Fibroblast of lung (primary cell): ENCODE results near the gene STX8. TPM values are rescaled to one million over a fixed set of nuclear protein-coding genes. Genes with fewer than 3 reads are reported as not detected.

Experiments
- DNase-seq, 2 donors: peaks; one replicate each; pipeline versions ENCODE4 v3.0.0 to v3.0.0-alpha.2; 2010; ENCODE audit warnings: low read depth in 2 of 2
- H2AFZ ChIP-seq: 2 replicates; pipeline ENCODE4 v1.5.1; 2012; ENCODE audit warnings: low read length, control low read depth, inconsistent platforms
- H3K27ac ChIP-seq: 2 replicates; pipeline ENCODE4 v1.5.1; 2011; ENCODE audit warnings: low read length, control low read depth; ENCODE audit not compliant: insufficient read depth
- H3K27me3 ChIP-seq: 2 replicates; pipeline ENCODE4 v1.5.1; 2011; ENCODE audit warnings: mild to moderate bottlenecking, low read length; ENCODE audit not compliant: control insufficient read depth, insufficient read depth
- H3K36me3 ChIP-seq: 2 replicates; pipeline ENCODE4 v1.5.1; 2011; ENCODE audit warnings: low read length; ENCODE audit not compliant: control insufficient read depth, insufficient read depth
- H3K4me1 ChIP-seq: 2 replicates; pipeline ENCODE4 v1.5.1; 2011; ENCODE audit warnings: low read length; ENCODE audit not compliant: control insufficient read depth, insufficient read depth; ENCODE audit errors: extremely low read depth
- H3K4me2 ChIP-seq: 2 replicates; pipeline ENCODE4 v1.5.1; 2011; ENCODE audit warnings: low read length, control low read depth; ENCODE audit not compliant: insufficient read depth; ENCODE audit errors: extremely low read depth
- H3K4me3 ChIP-seq, 4 experiments: fragments of 200-600 bp in 1 of 4; sonication (generic) in 1 of 4; replicated peaks in 1 of 4; 2 replicates each; pipeline ENCODE4 v1.5.1; 2011 to 2016; ENCODE audit warnings: low read length in 4 of 4, low read depth in 3 of 4, mild to moderate bottlenecking in 3 of 4, control low read depth in 2 of 4, inconsistent platforms in 1 of 4, mixed read lengths in 1 of 4; ENCODE audit not compliant: insufficient read depth in 1 of 4; ENCODE audit errors: control extremely low read depth in 1 of 4
- H3K79me2 ChIP-seq: 2 replicates; pipeline ENCODE4 v1.5.1; 2012; ENCODE audit warnings: mild to moderate bottlenecking, low read length, inconsistent platforms; ENCODE audit not compliant: control insufficient read depth, insufficient read depth
- H3K9ac ChIP-seq: 2 replicates; pipeline ENCODE4 v1.5.1; 2011; ENCODE audit warnings: mild to moderate bottlenecking, low read length, control low read depth; ENCODE audit not compliant: insufficient read depth
- H3K9me3 ChIP-seq: 2 replicates; pipeline ENCODE4 v1.5.1; 2012; ENCODE audit warnings: low read depth, low read length; ENCODE audit not compliant: control insufficient read depth, insufficient read depth
- H4K20me1 ChIP-seq: 2 replicates; pipeline ENCODE4 v1.5.1; 2011; ENCODE audit warnings: low read length; ENCODE audit not compliant: control insufficient read depth, insufficient read depth; ENCODE audit errors: extremely low read depth
- EZH2 ChIP-seq: IDR thresholded peaks from 2 replicates; pipeline ENCODE4 v1.5.1; 2012; ENCODE audit warnings: low read length, control low read depth, mild to moderate bottlenecking; ENCODE audit errors: missing control alignments
- polyA plus RNA-seq, 2 donors: library from polyadenylated mRNA; depleted of rRNA in 1 of 2; stranded (reverse) in 1 of 2; unstranded in 1 of 2; fragments of >200 nt; gene quantifications; 2 replicates each; pipeline ENCODE4 v1.2.1, GENCODE V29; 2011 to 2012; ENCODE audit warnings: missing spikeins in 1 of 2
- total RNA-seq: library from RNA; depleted of rRNA; stranded (reverse); fragments of >200 nt; gene quantifications from 2 replicates; pipeline ENCODE4 v1.2.1, GENCODE V29; 2014
- TF ChIP-seq, protein P1 (sequence below), 2 donors: IDR thresholded peaks in 1 of 2; conservative IDR thresholded peaks in 1 of 2; 1 replicate in 1 of 2; 2 replicates in 1 of 2; pipeline ENCODE4 v1.5.1; 2011 to 2012; ENCODE audit warnings: low read length in 2 of 2, control low read depth in 1 of 2, inconsistent platforms in 1 of 2, low read depth in 1 of 2, mild to moderate bottlenecking in 1 of 2

Gene STX8
- total and polyA plus RNA-seq, 2 donors (not counting 1 experiment from before 2014, with no cell fraction given) = 84.7 to 128 TPM

DNA sequence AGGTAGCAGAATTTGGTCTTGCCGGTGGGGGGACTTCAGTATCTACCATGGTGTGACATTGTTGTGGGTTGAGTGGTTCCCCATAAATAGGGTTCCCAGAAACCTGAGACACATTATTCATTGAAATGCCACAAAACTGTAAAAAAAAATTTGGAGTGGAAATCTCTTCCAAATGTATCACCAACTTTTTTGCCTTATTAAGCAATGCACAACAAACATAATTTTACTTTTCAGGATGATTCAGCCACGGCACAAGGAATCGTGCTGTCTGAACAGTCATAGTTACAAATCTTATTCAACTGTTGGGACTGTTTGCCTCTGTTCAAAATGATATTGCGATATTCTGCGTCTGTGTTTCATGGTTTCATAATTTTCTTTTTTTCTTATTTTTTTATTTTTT is 373.1 kb downstream of the STX8 start:
- Histone ChIP-seq H3K4me2 (no peak overlapping the region), H2AFZ (no peak overlapping the region), H3K9me3 (no peaks in the 10 kb centered on the region), H4K20me1 (no peaks in the 10 kb centered on the region), H3K9ac (no peak overlapping the region), H3K79me2 (no peaks in the 10 kb centered on the region), H3K36me3 (no peaks in the 10 kb centered on the region), H3K27me3 (peaks cover 3% of the 10 kb centered on the region), H3K27ac (no peak overlapping the region), H3K4me3 (no peak overlapping the region), H3K4me1 (no peaks in the 10 kb centered on the region)
- no peak for DNase-seq
- TF ChIP-seq EZH2 = no peak
- TF ChIP-seq, protein P1, sequence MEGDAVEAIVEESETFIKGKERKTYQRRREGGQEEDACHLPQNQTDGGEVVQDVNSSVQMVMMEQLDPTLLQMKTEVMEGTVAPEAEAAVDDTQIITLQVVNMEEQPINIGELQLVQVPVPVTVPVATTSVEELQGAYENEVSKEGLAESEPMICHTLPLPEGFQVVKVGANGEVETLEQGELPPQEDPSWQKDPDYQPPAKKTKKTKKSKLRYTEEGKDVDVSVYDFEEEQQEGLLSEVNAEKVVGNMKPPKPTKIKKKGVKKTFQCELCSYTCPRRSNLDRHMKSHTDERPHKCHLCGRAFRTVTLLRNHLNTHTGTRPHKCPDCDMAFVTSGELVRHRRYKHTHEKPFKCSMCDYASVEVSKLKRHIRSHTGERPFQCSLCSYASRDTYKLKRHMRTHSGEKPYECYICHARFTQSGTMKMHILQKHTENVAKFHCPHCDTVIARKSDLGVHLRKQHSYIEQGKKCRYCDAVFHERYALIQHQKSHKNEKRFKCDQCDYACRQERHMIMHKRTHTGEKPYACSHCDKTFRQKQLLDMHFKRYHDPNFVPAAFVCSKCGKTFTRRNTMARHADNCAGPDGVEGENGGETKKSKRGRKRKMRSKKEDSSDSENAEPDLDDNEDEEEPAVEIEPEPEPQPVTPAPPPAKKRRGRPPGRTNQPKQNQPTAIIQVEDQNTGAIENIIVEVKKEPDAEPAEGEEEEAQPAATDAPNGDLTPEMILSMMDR (conservative IDR thresholded peaks at IDR 0.05 in 1 of 2, IDR thresholded peaks at IDR 0.05 in 1 of 2; ENCODE audit: low read depth in 1 of 2, low read length in 2 of 2) = no peak

DNA sequence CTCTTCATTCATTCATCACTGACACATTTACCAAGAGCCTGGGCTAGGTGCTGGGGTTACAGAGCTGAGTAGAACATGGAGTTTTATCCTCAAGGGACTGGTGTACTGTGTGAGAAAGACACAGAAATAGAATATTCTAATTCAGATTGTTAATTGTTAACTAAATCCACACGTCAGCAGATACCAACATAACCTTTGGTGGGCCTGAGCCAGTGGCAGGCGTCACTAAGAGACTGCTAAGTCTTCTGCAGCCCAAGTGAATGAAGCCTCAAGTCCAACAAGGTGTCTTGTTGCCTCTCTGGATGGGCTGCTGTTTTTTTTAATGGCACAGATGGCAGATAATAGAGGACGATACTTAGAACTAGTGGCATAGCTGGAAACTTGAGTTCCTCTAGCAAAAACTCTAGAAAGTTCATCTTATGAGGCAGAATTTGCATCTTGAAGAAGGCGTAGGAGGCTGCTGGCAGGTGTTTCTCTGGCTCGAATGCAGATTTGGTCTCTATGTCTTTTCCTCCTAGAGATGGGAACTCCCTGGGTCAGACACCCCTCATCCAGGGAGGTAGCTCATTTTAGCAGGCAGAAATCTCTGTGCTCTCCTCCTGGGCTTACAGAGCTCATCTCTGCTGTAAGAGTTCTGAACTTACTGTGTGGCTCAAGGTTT is 374.8 kb downstream of the STX8 start:
- H3K9ac ChIP-seq = no peak overlapping the region
- H3K79me2 ChIP-seq = no peaks in the 10 kb centered on the region
- H4K20me1 ChIP-seq = no peaks in the 10 kb centered on the region
- peaks cover 3% of the 10 kb centered on the region for H3K27me3 ChIP-seq
- no peaks in the 10 kb centered on the region for H3K4me1 ChIP-seq
- no peak for DNase-seq
- H3K27ac ChIP-seq = no peak overlapping the region
- H3K4me3 ChIP-seq = no peak overlapping the region
- TF ChIP-seq, protein P1 (conservative IDR thresholded peaks at IDR 0.05 in 1 of 2, IDR thresholded peaks at IDR 0.05 in 1 of 2; ENCODE audit: low read depth in 1 of 2, low read length in 2 of 2) = no peak
- no peak for TF ChIP-seq EZH2
- no peaks in the 10 kb centered on the region for H3K36me3 ChIP-seq
- H3K4me2 ChIP-seq = no peak overlapping the region
- H3K9me3 ChIP-seq = no peaks in the 10 kb centered on the region
- no peak overlapping the region for H2AFZ ChIP-seq

Other genes with a start within 250 kb of the STX8 start
- under 0.01 and 0.33 TPM in 2 replicates for gene CFAP52, start 822 bp upstream of the STX8 start, total RNA-seq
- 0.07 TPM in 1 of 2 replicates, not detected in the other for gene CFAP52, start 822 bp upstream of the STX8 start, polyA plus RNA-seq
- under 0.01 TPM in 2 replicates for gene USP43, start 69.7 kb upstream of the STX8 start, total RNA-seq
- gene USP43, start 69.7 kb upstream of the STX8 start, polyA plus RNA-seq = 0.08 TPM in 1 of 2 replicates, not detected in the other
- not detected in 2 replicates for gene DHRS7C, start 215.8 kb upstream of the STX8 start, total RNA-seq
- gene DHRS7C, start 215.8 kb upstream of the STX8 start, polyA plus RNA-seq = not detected in 2 replicates
- gene GSG1L2, start 246.3 kb upstream of the STX8 start, total RNA-seq = not detected in 2 replicates
- gene GSG1L2, start 246.3 kb upstream of the STX8 start, polyA plus RNA-seq = not detected in 2 replicates